GM19035 (cell line): ENCODE measurements around the gene C9orf78.
A peak's percentile ranks its signal among the peaks of the same experiment; 100 is the strongest.

Experiments used
- ATAC-seq: cut with Tn5 transposase; IDR thresholded peaks from one replicate; pipeline ENCODE4 v1.9.1; 2021; ENCODE audit not compliant: unreplicated experiment

C9orf78 gene

GRCh38 chr9:129845373-129845772 lies 10.3 kb upstream of the C9orf78 start:
- no peak for ATAC-seq

- ATAC-seq: no peak
Measured at GRCh38 chr9:129841071-129841470, 6.0 kb upstream of the C9orf78 start.

GRCh38 chr9:129840034-129840433 lies 5.0 kb upstream of the C9orf78 start:
- no peak for ATAC-seq

- no peak for ATAC-seq
Measured at GRCh38 chr9:129839324-129840023, 4.4 kb upstream of the C9orf78 start.

GRCh38 chr9:129838707-129839259 lies 3.7 kb upstream of the C9orf78 start:
- no peak for ATAC-seq

GRCh38 chr9:129836311-129837007 lies 1.4 kb upstream of the C9orf78 start:
- ATAC-seq: no peak

GRCh38 chr9:129835860-129836223 lies 767 bp upstream of the C9orf78 start:
- ATAC-seq: peak; percentile 3

GRCh38 chr9:129834489-129835127 lies 467 bp downstream of the C9orf78 start:
- ATAC-seq: peak; percentile 23

- ATAC-seq: no peak
Measured at GRCh38 chr9:129832982-129833381, 2.1 kb downstream of the C9orf78 start.

GRCh38 chr9:129828969-129829368 lies 6.1 kb downstream of the C9orf78 start:
- ATAC-seq: no peak

- no peak for ATAC-seq
Measured at GRCh38 chr9:129828051-129828450, 7.0 kb downstream of the C9orf78 start.

GRCh38 chr9:129826759-129827158 lies 8.3 kb downstream of the C9orf78 start:
- no peak for ATAC-seq

- ATAC-seq: no peak
Measured at GRCh38 chr9:129826344-129826743, 8.7 kb downstream of the C9orf78 start.

- ATAC-seq: peak; percentile 94
Measured at GRCh38 chr9:129823935-129824601, 11.0 kb downstream of the C9orf78 start, which contains the start of gene TOR1A. Gene TOR1A (minus strand): TSS chr9:129824136. CDS start chr9:129824085, 51 bp downstream.

GRCh38 chr9:129823542-129823934 lies 11.5 kb downstream of the C9orf78 start:
- no peak for ATAC-seq

GRCh38 chr9:129822898-129823541 lies 12.1 kb downstream of the C9orf78 start:
- ATAC-seq: no peak

- no peak for ATAC-seq
Measured at GRCh38 chr9:129816501-129817435, 18.3 kb downstream of the C9orf78 start.

- ATAC-seq: no peak
Measured at GRCh38 chr9:129815278-129815677, 19.8 kb downstream of the C9orf78 start.

- no peak for ATAC-seq
Measured at GRCh38 chr9:129814432-129815223, 20.4 kb downstream of the C9orf78 start.
